Measurements from ENCODE around the gene VSTM4.

- no peak for TF ChIP-seq CTCF (conservative IDR thresholded peaks at IDR 0.05; ENCODE audit: low read depth, low read length)
- TF ChIP-seq NFE2L2 (IDR thresholded peaks at IDR 0.05; ENCODE audit: low read depth, low read length): no peak
- no peak for TF ChIP-seq MAFK (IDR thresholded peaks at IDR 0.05; ENCODE audit: low read depth, low read length)
Measured at GRCh38 chr10:49129376-49129775, 14.1 kb upstream of the VSTM4 start.
